Stimulated activated CD8-positive, alpha-beta memory T cell treated with anti-CD3 and anti-CD28 coated beads, Interleukin-15, amount 100 ng/mL, for 48 hours (primary cell): ENCODE measurements around the gene RASGRP2.

Experiments
- DNase-seq, 2 donors: peaks; one replicate each; pipeline ENCODE4 v3.0.0-alpha.2; 2020; ENCODE audit warnings: low read depth in 2 of 2

The RASGRP2 gene

DNA sequence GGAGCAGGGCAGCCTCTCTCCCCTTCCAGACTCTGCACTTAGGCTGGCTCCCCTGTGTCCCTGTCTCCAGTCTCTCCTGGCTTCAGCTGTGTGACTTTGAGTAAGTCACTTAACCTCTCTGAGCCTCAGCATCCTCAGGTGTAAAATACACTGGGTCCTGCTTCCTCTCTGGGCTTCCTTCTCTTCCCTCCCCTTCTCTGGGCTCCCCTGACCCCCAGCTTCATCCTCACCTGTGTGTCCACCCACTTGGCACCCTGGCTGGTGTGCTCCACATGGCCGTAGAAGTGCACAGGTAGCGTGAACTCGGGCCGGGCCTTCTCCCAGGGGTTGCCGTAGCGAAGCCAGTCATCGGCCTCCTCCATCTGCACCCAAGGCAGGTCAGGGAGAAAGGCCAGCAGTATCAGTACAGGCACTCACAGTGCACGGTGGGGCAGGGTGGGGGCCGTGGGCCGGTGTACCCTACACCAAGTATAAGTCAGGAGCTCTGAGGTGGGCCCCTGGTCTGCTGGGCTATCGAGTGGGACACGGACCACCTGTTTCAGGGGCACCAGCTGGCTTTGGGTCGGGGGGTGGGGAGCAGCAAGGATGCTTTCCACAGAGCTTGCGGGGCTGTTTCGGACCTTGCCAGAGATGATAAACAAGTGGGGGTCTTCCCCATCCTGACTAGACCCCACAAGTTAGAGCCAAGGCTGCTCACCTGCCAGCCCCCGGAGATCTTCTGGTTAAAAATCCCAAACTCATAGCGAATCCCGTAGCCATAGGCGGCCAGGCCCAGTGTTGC is 13.8 kb upstream of the RASGRP2 start:
- DNase-seq = no peak

DNA sequence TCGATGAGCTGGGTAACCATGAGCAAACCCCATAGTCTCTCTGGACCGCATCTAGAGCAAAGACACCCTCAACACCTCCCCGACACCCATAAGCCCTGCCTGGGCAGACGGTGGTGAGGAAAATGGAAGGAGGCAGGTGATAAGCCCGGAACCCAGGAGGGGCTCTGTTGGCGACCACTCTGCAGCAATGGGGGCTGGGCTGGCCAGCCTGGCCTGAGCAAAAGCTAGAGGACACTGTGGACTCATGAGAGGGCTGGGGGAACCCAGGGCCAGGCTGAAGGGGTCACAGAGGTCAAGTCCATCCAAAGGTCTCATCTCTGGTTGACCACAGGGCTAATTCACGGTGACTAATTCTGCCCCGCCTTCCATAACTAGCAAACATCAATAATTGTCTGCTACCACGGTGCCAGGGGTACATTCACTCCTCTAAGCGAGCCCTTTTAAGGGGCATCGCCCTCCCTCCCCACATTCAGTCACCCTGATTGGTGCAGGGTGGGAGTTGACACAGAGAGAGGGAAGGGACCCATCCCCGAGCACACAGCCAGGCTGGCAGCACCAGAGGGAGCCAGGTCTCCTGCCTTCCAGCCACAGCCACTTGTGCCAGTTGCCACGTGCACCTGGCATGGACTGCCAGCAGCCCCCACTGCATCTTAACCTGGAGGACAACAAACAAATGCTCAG is 11.9 kb upstream of the RASGRP2 start:
- DNase-seq = no peak

DNA sequence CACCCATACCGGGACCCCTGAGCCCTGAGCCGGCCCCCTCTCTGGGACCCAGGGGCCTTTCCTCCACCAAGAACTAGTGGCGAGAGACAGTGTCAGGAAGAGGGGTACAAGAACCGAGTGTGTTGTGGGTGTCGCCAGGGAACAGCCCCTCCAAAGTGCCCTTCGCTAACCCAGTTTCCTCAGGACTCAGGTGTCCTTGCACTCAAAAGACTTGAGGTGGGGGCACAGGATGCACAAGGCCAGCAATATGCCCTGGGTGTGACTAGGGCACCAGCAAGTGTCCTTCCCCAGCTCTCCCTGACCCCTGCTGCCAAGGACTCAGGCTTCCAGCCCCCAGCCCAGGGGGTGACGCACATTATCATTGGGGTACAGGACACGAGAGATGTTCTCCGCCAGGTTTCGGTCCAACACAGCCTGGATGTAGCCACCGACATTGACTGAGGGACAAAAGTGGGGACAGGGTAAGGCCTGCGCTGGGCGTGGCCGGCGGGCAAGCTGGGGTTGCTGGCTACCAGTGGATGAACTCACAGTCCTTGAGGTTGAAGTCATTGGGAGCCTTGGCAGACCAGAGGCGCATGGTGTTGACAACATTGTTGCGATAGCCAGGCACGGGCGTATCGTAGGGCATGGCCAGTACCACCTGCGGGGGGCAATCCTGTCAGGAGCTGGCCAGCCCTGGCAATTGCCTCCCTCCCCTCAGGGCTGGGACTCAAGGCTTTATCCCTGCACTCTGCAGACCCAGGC is 11.1 kb upstream of the RASGRP2 start:
- no peak for DNase-seq

DNA sequence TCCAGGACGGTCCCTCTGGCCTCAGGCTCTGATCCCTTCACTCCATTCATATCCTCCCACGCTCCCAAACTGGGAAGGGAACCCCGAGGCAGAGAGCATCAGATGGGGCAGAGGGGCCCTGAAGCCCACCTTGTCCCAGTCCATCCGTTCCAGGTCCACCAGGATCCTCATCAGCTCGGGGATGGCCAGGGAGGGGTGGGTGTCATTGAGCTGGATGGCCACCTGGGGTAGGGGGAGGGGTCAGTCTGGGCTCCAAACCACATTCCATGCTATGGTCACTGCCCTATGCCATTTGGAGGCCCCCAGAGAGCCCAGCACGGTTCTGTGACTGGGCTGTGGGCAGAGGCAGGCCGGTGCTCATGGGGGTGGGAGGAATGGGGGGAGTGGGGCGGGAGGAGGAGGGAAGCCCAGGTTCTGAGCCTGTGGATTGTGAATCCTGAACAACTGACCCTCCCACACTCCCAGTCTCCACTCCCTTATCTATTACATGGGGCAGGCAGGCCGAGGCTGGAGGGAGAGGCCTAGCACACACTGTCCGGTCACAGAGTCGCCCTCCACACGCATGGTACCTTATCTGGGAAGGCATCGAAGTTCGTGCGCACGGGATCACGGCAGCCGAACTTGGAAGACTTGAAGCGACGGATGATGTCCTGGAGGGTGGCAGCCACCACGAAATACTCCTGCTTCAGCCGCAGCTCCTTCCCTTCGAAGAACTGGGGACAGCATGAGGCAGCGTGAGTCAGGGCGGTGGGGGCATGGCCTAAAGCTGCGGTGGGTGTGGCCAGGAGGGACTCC is 10.4 kb upstream of the RASGRP2 start:
- DNase-seq = no peak

DNA sequence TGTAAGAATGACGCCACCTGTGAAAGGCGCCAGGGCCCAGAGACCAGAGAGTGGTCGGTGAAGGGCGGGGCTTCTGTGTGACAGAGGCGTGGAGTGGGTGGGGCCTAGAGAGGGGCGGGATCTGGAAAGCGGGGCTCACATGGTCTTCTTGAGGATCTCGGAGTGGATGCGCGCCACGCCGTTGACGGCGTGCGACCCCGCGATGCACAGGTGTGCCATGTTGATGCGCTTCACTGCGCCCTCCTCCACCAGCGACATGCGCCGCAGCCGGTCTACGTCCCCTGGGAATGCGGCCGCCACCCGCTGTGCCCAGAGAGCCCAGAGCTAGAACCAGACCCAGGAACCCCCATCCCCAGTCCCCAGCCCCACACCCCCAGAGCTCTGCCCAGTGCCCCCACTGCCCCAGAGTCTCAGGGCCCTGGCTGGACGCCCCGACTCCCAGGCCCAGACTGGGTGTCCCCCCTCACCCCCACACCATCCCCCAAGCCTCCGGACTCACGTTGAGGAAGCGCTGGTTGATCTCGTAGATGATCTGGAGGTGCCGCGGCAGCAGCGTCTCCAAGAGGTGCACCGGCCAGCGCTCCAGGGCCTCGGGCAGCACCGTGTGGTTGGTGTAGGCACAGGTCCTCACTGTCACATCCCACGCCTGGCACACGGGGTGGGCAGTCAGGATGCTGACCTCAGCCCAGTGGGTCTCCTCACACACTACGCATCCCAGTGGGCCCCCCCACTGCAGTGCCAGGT is 9.6 kb upstream of the RASGRP2 start:
- DNase-seq = no peak

DNA sequence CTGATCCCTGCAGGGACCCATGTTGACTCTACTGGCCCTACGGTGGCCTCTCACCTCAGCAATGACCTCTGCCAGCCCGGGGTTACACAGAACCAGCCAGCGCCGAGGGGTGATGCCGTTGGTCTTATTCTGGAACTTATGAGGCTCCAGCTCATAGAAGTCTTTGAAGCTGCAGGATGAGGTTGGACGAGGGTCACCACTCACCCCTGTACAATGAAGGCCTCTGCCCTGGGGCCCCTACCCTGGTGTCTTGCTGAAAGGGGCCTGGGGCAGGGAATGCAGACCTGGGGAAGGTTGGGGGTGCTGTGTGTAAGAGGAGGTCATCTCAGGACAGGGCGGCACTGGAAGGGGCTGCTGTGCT is 9.1 kb upstream of the RASGRP2 start:
- DNase-seq = no peak

DNA sequence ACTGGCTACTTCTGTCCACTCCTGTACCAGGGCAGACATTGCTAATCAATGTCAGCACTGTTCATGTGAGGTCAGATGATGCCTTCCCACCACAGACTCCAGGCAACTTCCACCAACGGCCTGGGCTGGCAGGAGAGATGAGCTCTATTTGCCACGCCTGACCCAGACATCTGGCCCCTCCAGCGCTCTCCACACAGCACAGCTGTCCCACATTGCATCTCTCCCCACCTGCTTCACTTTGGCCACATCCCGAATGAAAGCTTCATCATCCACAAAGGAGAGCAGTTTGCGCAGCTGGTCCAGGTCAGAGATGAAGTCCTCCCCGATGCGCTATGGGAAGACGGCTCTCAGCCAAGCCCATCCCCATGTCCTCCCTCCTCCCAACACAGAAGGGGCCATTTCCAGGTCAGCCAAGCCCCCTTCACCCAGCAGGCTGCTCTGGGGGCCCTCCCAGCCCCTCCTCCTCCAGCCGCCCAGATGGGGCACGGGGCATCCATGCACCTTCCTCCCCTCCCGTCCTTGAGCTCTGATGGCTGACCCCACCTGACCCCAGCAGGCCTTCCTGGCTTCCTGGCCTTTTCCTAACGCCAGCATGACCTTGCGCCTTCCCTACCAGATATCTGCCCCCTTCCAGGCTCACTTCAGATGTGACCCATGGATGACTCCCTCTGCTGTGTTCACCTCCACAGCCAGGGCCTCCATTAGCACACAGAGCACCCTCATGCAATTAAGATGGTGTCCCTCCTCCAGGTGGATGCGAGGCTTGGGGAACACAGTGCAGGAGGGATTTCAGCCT is 8.4 kb upstream of the RASGRP2 start:
- DNase-seq = no peak

DNA sequence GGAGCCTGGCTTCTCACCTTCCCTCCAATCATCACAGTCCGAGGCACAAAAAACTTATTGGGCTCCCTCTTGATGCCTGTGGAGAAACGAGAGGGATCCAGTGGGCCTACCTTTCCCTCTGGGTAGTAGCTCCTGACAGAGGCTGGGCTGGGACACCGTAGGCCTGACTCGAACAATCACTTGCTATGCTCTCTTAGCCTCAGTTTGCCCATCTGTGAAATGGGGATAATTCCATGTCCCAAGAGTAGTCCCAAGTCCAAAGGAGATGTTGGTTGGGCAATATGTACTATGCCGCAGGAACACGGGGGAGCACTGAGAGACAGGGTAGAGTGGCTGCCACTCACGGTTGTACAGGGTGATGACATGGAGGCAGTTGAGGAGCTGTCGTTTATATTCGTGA is 7.6 kb upstream of the RASGRP2 start:
- DNase-seq = no peak

DNA sequence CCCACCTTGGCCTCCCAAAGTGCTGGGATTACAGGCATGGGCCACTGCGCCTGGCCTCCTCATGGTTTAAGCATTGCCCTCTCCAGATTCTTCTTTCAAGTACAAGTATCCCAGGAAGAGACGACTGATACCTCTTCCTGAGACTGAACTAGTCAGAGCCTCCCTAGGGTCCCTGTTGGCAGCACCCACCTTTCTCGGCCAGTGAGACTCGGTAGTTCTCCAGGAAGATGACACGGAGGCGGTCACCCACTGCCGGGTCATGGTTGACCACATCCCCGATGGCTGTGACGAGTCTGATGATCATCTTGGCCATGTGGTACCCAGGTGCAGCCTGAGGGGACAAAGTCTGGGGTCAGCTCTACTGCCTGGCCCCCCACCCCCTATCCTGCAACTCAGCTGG is 7.2 kb upstream of the RASGRP2 start:
- no peak for DNase-seq

DNA sequence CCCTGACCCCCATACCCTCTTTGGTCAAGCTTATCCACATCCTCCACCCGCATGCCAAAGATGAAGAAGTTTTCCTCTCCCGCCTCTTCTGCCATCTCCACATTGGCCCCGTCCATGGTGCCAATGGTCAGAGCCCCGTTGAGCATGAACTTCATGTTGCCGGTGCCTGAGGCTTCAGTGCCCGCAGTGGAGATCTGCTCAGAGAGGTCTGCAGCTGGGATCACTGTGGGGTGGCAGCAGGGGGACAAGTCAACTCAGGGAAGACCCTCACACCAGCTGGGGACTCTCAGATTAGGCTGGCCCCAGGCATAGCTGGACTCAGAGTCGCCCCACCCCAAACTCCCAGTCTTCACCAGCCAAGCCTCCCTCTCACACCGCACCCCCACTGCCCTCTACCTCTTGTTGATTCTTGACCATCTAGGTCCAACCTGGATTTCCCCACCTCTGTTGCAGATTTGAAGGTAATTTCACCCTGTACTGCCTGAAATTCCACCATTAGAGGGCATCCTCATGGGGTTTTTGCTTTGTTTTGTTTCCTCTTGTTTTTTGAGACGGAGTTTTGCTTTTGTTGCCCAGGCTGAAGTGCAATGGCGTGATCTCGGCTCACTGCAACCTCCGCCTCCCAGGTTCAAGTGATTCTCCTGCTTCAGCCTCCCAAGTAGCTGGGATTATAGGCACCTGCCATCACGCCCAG is 6.6 kb upstream of the RASGRP2 start:
- no peak for DNase-seq

DNA sequence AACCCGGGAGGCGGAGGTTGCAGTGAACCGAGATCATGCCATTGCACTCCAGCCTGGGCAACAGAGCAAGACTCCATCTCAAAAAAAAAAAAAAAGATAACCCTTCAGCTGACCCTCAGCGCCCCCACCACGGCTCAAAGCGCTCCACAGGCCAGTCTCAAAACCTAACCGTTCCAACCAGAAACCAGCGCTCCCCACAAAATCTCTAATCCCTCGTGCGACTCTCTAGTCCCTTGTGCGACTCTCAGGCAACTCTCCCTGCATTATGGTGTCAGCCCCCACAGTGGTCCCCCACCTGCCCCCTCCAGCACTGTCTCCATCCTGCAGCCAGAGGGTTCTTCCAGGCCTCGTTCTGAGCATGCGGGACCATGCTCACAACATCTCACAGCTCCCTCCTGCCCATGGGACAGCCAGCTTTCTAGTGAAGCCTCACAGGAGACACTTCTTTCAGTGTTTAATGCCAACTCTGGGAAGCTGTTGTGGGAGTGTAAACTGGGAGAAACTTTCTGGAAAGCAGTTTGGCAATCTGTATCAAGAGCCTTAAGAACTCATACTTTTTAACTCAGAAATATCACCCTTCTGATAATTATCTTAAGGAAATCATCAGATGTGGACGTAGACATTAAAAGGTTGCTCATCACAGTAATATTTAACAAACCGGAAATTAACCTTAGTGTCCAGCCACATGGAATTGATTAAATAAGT is 4.2 kb upstream of the RASGRP2 start:
- no peak for DNase-seq

DNA sequence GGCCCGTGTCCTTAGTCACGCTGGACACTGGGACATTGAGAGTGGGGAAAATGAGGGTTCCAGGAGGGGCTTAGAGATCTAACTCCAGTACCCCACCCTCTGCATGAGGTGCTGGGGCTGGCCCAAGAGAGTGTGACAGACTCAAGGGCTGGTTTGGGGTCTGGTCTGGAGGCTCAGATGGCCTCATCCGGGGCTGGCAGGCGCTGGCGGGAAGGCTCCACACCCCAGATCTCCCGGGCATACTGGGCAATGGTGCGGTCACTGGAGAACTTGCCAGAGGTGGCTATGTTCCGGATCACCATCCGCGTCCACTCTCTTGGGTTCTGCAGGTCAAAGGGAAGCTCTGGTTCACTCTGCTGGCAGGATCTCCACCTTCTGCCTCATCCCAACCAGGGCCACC is 2.5 kb upstream of the RASGRP2 start:
- DNase-seq = no peak

DNA sequence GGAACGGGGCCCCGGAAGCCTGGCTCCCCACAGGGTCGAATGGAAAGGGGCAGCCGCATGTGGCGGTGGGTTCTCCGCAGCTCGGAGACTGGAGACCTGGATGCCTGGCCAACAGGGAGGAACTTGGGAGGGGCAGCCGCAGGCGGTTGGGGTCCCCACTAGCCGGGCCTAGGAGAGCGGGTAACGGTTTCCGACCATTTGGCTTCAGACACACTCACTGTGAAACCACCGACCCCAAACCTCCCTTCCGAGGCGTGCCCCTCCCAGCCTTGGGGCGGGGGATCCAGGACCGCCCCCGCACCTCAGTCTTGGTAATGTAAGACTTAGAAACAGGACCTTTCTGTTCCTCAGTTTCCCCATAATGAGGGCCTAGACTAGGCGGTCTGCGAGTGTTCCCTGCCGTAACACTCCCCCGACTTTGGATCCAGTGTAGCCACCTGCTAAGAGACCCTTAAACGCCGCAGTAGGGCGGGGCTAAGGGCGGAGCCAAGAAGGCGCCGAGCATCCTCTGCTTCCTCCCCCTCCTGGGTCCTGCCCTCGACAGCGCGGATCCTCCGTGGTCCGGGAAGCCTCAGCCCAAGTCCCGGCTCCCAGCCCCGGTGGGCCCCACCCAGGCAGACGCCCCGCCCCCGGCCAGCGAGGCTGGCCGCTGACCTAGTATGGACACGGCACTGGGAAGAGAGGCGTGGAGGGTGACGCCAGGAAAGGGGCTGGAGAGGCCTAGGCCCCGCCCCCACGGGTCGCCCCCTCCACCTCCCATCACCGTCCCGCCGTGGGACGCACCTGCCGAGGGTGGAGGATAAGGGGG is 1.8 kb upstream of the RASGRP2 start:
- DNase-seq = peak in 1 of 2 donors; percentile 57

DNA sequence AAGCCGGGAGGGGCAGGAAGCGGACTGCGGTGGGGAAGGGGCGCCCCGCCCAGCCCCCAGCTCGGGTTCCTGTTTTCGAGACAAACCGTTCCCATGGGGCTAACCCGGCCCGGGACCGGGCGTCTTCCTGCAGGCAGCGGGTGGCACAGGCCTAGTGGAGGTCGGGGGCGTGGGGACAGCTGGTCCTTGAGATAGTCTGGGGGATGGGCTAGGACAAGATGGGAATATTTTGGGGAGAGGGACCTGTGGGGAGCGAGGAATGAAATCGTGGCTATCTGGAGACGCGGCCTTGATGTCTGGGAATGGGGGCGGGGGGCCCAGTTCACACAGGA is 1.2 kb upstream of the RASGRP2 start:
- DNase-seq = no peak

DNA sequence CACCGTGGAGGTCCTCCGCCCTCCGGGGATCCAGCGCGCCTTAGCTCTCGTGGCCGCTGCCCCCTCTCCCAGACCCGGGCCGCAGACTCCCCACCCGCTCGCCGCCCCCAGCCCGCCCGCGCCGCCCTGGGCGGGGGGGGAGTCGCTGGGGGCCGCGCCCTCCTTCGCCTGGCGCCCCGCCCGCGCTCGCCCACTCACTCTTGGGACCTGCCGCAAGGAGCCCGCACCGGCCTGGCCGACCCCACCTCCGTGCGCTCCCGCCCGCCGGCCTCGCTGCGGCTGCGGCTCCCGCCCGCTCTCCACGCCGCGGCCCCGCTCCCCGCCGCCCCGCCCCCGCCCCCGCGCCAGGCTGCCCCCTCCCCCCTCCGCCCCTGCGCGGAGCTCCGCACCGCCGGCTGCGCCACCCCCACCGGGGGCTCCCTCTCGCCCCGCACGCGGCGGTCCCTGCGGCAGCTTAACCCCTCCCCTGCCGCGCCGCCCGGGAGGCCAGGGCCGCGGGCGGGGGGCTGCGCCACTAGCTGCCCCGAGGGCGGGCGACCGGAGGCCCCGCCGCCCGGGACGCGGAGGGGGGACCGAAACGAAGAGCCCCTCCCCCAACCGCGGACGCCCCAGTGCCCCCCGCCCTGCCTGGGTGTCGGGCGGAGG is 724 bp upstream of the RASGRP2 start:
- DNase-seq = no peak

DNA sequence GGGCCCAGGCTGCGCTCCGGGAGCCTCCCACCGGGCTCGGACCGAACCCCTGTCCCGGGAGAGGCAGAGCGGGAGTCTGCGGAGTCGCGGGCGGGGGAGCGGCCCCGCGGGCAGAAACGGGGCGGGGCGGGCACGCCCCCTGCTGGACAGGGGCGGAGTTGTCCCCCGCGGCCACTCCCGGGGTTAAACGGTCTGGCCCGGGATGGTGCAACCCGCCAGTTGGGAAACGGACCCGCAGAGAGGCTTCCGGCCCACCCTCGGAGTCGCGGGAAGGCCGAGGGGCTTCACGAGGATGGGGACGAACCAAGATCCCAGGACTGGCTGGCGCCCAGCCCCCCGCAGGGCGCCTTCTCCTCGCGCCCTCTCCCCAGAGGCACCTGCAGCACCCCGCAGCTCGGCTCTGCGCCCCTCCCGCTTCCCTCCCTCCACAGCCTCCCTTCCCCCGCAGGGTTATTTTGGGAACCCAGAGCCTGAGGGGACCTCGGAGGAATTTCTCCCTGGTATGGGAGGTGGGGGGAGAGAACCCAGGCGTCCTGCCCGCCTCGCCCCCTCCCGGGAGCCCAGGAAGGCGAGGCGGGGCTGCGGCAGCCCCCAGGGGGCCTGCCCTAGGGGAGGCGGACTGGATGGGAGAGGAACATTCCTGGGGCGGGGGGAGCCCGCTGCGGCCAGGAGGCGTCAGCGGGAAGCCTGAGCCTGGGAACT is 902 bp downstream of the RASGRP2 start:
- peak; percentile 55 to 60 for DNase-seq

DNA sequence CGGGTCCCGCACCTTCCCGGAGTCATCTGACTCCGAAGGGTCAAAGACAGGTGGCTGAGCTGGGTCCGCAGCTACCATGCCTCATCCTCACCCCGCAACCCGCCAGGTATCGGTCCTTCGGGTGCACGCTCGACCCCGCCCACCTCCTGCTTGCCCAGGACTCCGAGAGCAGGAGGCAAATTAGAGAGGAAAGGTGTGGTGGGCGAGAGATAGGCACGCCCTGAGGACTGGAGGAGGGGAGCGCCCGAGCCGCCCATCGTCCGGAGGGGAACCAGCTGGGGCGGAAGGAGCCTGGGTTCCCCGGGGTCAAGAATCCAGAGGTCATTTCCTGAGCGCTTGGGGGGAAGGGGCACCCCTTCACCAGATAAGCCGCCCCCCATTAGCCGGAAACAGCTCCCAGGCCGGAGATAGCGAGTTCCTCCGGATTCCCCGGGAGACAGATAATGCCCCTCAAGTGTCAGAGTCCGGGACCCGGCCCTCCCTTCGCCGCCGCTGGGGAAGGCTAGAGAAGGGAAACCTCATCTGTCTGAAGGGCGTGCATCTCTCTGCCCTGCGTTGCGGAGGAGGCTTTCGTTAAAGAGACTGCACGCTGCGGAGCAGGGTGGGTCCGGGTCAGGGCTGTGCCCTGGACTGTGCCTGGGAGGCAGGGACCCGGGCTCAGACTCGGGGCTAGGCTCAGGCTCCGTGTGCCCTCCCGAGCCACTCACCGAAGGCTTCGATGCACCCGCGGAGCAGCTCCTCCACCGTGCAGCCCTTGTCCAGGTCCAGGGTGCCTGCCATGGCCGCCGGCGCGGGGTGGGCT is 1.7 kb downstream of the RASGRP2 start:
- no peak for DNase-seq
